Stimulated activated memory B cell treated with anti-CD40 and anti-IgM and Interleukin-4, amounts not matched to agents 10 μg/mL and 1 μg/mL and 100 μg/mL, for 72 hours (primary cell): Measurements from ENCODE around the gene CDK6.

Source experiments
- ATAC-seq: fragments of 150-1000 bp; cut with Tn5 transposase; 2 replicates; pipeline ENCODE4 v1.10.0; 2021
- H3K27ac Mint-ChIP-seq: one replicate; pipeline ENCODE4 v1.8.0; 2022; ENCODE audit warnings: mild to moderate bottlenecking, mixed read lengths
- H3K27me3 Mint-ChIP-seq: one replicate; pipeline ENCODE4 v1.8.0; 2022; ENCODE audit warnings: mixed read lengths
- H3K36me3 Mint-ChIP-seq: one replicate; pipeline ENCODE4 v1.8.0; 2022; ENCODE audit warnings: mixed read lengths
- H3K4me1 Mint-ChIP-seq: one replicate; pipeline ENCODE4 v1.8.0; 2022; ENCODE audit warnings: mixed read lengths
- H3K4me3 Mint-ChIP-seq: one replicate; pipeline ENCODE4 v1.8.0; 2022; ENCODE audit warnings: mild to moderate bottlenecking, moderate library complexity, mixed read lengths
- H3K9me3 Mint-ChIP-seq: one replicate; pipeline ENCODE4 v1.8.0; 2022; ENCODE audit warnings: mixed read lengths

The CDK6 gene

DNA sequence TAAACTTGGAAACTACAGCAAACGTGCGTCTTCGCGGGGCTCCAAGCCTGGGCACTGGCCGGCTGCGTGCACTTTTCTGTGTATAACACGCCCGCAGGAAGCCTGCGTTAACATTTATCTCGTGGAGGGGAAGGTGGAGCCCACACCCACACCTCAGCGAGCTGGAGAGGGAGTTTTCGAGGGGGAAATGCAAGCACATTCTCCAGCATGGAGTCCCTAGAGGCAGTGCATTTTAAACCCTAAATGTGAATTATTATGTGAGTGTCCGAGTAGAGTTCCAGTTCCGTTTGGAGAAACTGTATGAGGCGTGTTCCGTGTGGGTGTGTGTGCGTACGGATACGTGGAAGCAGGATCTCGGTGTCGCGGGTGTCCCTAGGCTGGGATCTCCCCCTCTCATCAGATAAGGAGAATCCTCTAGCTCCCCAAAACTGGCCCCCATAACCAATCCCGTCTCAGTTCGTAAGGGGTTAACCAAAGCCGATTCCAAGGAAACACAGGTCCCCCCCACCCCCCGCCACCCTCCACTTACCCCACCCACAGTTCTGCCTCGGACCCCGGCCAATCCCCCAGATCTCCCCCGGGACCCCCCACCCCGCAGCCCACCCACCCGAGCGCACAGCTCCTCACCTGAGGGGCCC, 403 bp downstream of the CDK6 start:
- peak overlapping the region; percentile 81 for H3K27ac Mint-ChIP-seq
- peak overlapping the region; percentile 83 for H3K4me3 Mint-ChIP-seq
- peaks cover 35% of the 10 kb centered on the region for H3K4me1 Mint-ChIP-seq
- ATAC-seq, result peak; percentile 35
- H3K27me3 Mint-ChIP-seq, result no peaks in the 10 kb centered on the region
- no peaks in the 10 kb centered on the region for H3K36me3 Mint-ChIP-seq
- no peaks in the 10 kb centered on the region for H3K9me3 Mint-ChIP-seq

DNA sequence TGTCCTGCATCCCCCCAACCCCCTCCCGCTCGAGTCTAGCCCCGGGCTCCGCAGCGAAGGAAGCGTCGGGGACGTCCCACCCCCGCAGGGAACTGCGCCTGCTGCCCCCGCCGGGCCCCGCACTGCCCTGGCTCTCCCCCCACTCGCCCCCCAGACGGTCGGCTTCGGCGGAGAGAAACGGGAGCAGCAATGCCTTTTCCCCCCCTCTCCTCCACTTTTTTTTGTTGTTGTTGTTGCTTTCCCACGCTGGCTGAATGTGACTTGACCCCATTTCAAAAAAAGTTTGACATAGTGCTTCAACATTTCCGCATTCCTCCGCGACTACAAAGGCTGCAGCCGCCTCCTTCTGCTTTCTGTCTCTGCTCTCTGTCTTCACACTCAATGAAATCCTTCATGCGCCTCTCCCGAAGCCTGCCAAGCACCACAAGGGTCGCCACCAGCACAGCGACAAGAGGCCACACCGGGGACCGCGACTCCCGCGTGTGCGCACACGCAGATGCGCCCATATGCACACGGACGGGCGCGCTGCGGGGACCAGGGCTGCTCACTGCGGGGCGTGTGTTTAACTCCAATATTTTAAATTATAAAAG, 1.0 kb downstream of the CDK6 start:
- Mint-ChIP-seq H3K27ac (peak overlapping the region; percentile 81), H3K9me3 (no peaks in the 10 kb centered on the region), H3K36me3 (no peaks in the 10 kb centered on the region), H3K4me1 (peaks cover 33% of the 10 kb centered on the region), H3K4me3 (peak overlapping the region; percentile 83), H3K27me3 (no peaks in the 10 kb centered on the region)
- peak; percentile 26 for ATAC-seq

DNA sequence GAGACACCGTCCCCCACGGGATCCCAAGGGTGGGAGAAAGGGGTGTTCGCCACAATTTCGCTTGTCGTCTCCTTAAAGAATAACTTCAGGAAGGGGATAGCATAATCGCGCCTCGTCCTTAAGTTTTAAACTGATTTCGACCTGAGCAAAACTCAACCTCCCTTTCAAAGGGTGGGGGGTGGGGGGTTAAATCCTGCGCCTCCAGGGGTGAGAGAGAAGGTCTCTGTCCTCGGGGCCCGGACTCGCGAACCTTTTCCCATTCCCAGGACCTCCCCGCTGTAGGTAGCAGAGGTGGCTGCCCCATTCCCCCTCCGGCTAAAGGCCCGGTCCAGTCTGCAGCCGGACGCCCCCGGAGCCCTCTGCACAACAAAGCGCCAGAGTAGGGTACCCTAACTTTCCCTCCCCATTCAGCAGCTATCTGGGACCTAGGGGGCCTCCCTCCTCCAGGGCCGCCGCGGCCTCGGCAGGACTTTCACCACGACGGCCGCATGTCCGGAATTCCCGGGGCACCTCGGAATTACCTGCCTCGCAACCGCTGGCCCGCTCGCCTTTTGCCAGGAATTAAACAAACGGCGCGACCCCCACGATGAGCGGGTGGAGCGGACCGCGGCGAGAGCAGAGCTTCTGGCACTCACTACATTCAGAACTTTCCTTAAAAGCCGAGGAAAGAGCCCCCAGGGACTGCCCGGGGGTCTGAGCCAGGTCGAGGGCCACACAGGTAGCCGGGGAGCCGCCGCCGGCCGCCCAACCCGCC, 1.7 kb downstream of the CDK6 start:
- Mint-ChIP-seq H3K4me3 (peak overlapping the region; percentile 83), H3K36me3 (no peaks in the 10 kb centered on the region), H3K9me3 (no peaks in the 10 kb centered on the region), H3K4me1 (peaks cover 28% of the 10 kb centered on the region), H3K27ac (peak overlapping the region; percentile 81), H3K27me3 (no peaks in the 10 kb centered on the region)
- no peak for ATAC-seq

DNA sequence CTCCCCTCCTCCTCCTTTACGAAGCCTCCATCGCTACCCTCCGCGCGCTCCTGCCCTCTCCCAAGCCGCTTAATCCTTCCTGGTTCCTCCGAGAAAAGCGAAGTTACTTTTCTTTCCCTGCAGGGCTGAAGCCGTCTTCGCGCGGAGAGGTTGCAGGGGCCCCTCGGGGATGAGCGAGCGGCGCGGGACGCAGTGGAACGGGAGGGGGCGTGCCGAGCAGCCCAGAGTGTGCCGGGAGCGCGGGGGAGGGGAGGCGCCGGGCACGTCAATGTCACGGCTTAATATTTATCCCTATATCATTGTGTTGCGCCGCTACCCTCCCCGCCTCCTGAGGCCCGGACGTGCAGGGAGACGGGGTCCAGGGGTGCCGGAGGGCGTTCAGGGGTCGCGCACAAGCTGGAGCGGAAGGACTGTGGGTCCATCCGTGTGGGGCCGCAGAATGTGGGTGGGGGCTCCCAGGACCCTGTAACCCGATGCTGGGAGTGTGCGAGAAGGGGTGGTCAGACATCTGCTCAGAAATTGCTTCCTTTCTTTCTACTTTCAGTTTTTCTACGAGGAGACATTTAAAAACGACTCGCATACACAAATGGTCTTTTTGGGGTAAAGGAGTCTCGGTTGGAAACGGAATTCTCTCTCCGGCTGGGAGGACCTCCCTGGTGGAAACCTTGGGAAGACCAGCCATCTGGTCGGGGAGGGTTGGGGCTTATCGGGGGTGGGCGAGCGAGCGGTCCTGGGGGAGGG, 2.4 kb downstream of the CDK6 start:
- H3K4me3 Mint-ChIP-seq, result peak overlapping the region; percentile 83
- H3K4me1 Mint-ChIP-seq, result peaks cover 28% of the 10 kb centered on the region
- no peaks in the 10 kb centered on the region for H3K9me3 Mint-ChIP-seq
- H3K36me3 Mint-ChIP-seq, result no peaks in the 10 kb centered on the region
- H3K27me3 Mint-ChIP-seq, result no peaks in the 10 kb centered on the region
- H3K27ac Mint-ChIP-seq, result peak overlapping the region; percentile 81
- peak; percentile 69 for ATAC-seq

DNA sequence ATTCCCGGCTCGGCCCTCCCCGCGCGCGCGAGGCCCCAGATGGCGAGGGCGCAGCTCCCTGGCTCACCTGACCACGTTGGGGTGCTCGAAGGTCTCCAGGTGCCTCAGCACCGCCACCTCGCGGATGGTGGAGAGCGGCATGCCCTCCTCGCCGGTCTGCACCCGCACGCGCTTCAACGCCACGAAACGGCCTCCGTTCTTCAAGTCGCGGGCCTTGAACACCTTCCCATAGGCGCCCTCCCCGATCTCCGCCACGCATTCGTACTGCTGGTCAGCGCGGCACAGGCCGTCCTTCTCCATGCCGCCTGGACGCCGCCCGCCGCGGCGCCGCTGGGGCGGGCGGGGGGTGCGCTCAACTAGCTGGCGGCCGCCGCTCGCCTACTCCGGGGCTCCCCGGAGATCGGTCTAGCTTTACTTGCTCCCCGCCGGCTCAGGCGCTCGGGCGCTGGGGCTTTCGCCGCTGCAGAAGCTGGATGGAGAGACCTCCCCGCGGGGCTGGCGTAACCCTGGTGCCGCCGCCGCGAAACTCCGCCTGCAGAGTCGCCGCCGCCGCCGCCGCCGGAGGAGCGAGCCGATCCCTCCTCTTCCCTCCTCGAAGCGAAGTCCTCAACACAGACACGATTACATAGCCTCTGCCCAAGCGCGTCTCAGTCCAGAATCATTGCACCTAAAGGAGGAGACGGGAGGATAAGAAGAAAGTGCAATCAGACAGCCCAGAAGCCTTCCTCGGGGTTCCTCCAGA, 3.2 kb downstream of the CDK6 start:
- Mint-ChIP-seq H3K27me3 (no peaks in the 10 kb centered on the region), H3K36me3 (no peaks in the 10 kb centered on the region), H3K4me1 (peaks cover 28% of the 10 kb centered on the region), H3K4me3 (peak overlapping the region; percentile 83), H3K27ac (peak overlapping the region; percentile 81), H3K9me3 (no peaks in the 10 kb centered on the region)
- ATAC-seq, result peak; percentile 86

DNA sequence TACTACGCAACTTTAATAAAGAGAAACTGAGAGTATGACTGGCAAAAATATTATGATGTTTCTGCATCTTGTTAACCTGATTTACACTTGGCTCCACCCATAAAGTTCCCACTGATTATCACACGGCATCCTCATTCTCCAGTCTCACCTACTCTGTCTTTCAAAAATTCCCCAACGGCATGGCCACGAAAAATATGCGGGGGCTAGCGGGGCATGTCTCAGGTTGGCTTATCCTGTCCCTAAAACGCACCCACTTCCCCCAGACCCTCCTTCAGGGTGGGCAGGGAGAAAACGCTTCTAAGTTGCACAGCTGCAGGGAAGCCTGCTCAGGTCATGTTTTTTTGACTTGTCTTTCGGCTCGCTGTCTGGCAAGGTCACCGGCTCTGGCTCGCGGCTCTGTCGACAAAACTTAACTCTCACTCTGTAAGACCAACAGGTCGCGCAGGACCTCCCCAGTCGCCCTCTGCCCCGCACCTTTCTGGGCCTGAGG, 3.8 kb downstream of the CDK6 start:
- H3K4me1 Mint-ChIP-seq, result peaks cover 28% of the 10 kb centered on the region
- peak; percentile 5 for ATAC-seq
- no peaks in the 10 kb centered on the region for H3K36me3 Mint-ChIP-seq
- no peaks in the 10 kb centered on the region for H3K27me3 Mint-ChIP-seq
- H3K27ac Mint-ChIP-seq, result peak overlapping the region; percentile 81
- H3K4me3 Mint-ChIP-seq, result peak overlapping the region; percentile 83
- no peaks in the 10 kb centered on the region for H3K9me3 Mint-ChIP-seq

DNA sequence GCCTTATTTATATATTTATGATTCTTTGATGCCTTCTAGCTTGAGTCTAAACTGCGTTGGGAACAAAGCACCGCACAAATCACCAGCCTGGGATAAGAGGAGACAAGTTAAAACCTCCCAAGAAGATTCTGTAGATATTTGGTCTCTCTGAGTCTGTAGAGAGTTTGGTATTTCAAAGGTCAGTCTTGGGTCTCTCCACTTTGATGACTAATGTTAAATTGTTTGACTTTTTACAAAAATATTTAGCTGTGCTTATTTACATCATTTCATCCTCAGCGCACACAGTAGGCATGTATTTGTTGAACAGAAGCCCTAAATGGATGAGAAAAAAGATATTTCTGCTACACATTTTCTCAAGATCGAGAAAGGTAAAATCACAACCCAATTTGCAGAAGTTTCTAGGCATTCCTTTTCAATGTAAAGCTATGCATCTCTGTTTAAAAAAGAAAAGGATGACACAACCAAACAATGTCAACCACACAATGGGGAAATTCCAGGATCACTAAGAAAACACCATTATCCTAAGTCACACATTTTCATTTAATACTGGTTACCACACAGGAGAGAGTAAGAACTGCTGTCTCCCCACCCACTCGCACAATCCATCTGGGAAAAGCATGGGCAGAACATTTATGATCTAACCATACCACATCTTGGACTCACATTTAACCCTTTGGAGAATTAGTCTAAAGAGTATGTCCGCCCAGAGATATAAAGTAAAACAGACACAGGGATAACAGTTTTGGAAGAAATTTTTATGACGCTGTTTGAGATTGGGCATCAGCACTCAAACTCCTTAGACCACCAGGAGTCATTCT, 4.4 kb downstream of the CDK6 start:
- Mint-ChIP-seq H3K36me3 (no peaks in the 10 kb centered on the region), H3K9me3 (no peaks in the 10 kb centered on the region), H3K4me1 (peaks cover 24% of the 10 kb centered on the region), H3K27me3 (no peaks in the 10 kb centered on the region), H3K27ac (peak overlapping the region; percentile 81), H3K4me3 (peak overlapping the region; percentile 83)
- no peak for ATAC-seq

DNA sequence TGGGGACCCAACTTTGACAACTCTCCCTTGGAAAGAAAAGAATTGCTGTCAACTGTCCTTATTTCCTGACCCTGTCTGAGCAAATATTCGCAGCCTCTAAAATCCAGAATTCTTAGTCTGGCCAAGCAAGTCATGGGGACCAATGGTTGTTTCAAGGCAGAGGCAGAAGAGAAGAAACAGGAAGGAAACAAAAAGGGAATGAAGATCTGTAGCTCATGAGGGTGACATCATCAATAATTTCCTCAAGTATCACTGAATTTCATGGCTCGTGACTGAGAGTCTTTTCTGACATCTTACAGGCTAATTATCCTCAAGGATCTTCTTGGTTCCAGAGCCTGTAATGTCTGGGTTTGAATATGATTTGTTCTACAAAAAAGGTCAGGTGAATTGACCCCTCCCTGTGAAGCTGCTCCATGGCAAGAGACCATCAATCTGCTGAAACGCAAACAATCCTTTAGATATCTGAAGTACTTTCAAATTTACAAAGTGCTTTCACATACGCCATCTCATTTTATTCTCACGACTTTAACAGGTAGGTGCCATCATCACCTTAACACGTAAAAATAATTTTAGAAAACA, 5.8 kb downstream of the CDK6 start:
- Mint-ChIP-seq H3K4me1 (peaks cover 28% of the 10 kb centered on the region), H3K27me3 (no peaks in the 10 kb centered on the region), H3K9me3 (no peaks in the 10 kb centered on the region), H3K27ac (no peak overlapping the region), H3K36me3 (no peaks in the 10 kb centered on the region), H3K4me3 (no peak overlapping the region)
- no peak for ATAC-seq

DNA sequence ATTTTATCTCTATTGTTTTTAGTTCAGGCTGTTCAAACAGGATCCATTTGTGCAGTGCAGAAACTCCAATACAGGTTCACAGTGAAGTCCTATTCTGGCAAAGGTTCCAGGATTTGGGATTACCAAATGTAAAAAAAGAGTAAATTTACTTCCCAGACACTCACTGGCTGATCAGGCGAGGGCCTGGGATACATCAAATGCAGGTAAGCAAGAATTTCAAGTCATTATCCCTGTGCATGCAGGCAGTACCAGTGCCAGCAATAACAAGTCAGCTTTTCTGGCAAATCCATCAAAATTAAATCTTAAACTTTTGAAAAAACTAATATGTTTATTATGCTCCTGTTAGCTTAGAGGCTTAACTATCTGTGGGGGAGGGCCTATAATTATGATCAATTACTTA, 6.3 kb downstream of the CDK6 start:
- Mint-ChIP-seq H3K27me3 (no peaks in the 10 kb centered on the region), H3K4me3 (no peak overlapping the region), H3K27ac (no peak overlapping the region), H3K9me3 (no peaks in the 10 kb centered on the region), H3K36me3 (no peaks in the 10 kb centered on the region), H3K4me1 (peaks cover 30% of the 10 kb centered on the region)
- no peak for ATAC-seq

DNA sequence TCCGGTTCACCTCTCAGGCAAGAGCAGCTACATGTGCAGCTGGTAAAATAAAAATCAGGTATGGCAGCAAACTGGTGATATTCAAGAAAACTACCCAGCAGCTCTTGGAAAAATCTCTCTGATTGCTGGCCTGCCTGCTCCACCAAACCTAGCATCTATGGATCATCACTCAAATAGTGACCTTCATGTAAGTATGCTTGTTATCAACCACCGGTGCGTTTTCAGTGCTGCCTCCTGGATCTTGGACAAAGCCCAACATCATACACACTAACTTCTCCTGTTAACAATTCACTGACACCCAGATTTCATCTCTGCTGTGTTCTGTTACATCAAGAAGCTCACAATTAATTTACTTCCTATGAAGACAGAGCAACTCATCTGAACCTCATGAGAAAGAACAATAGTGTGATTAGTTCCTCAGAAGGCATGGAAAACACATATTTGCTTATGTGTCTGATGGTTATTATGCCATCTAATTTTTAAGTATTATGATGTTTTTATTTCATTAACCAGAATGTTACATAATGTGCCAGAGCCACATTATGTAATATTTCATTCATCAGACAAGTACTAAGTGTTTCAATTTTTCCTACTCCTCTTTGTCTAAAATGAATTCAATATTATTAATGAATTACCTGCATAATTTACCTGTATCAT, 8.8 kb downstream of the CDK6 start:
- Mint-ChIP-seq H3K27ac (no peak overlapping the region), H3K27me3 (no peaks in the 10 kb centered on the region), H3K9me3 (no peaks in the 10 kb centered on the region), H3K4me1 (peaks cover 31% of the 10 kb centered on the region), H3K4me3 (no peak overlapping the region), H3K36me3 (no peaks in the 10 kb centered on the region)
- no peak for ATAC-seq

DNA sequence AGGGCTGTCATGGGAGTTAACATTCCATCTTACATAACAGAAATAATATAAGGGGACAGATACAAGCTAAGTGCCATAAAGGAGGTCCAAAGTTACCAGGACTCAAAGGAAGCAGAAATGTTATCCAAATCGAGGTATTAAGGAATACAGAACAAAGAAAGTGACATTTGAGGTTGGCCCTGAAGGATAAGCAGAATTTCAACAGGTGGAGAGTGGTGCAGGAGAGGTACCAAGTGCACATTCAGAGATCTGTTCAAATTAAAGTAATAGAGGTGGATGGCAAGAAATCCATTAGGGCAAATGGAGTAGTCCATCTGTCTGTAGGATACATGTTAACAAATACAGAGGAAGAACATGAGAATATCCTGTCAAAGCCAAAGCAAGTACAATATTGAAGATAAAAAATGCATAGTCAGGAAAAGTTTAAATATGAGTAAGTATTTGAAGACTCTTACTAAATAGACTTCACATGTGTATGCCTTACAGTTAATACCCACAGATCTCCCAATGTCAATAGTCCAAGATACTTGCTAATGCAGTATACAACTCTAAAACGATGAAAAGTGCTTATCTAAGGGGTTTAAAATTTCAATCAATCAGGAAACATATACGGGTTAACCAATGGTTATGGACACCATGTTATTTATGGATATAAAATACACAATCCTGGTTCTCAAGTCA, 10.0 kb downstream of the CDK6 start:
- no peaks in the 10 kb centered on the region for H3K36me3 Mint-ChIP-seq
- no peak overlapping the region for H3K27ac Mint-ChIP-seq
- no peaks in the 10 kb centered on the region for H3K9me3 Mint-ChIP-seq
- ATAC-seq, result no peak
- no peaks in the 10 kb centered on the region for H3K27me3 Mint-ChIP-seq
- peaks cover 21% of the 10 kb centered on the region for H3K4me1 Mint-ChIP-seq
- no peak overlapping the region for H3K4me3 Mint-ChIP-seq

DNA sequence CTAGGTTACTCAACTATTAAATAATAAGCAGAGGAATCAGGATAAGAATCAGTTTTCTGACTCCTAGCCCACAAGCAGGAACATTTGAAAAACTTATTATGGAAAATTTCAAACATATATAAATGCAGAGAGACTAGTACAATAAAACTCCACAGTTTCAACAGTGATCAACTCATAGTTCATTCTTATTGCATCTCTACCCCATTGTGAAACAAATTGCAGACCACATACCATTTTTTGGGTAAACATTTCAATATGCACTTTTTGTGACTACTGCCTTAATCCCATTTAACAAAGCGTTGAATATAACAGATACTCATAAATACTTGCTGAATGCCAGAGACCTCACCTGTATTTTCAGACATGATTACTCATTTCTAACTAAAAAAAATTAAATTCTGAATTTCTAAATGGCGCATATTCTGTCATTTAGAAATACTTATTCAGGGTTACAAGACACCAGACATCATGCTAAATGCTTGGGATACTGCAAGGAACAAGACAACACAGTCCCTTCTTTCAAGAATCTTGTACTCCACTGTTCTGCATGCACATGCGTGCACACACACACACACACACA, 11.4 kb downstream of the CDK6 start:
- H3K27me3 Mint-ChIP-seq, result no peaks in the 10 kb centered on the region
- H3K4me3 Mint-ChIP-seq, result no peak overlapping the region
- H3K9me3 Mint-ChIP-seq, result peaks cover 4% of the 10 kb centered on the region
- H3K4me1 Mint-ChIP-seq, result peaks cover 25% of the 10 kb centered on the region
- peaks cover 5% of the 10 kb centered on the region for H3K36me3 Mint-ChIP-seq
- ATAC-seq, result no peak
- H3K27ac Mint-ChIP-seq, result no peak overlapping the region

DNA sequence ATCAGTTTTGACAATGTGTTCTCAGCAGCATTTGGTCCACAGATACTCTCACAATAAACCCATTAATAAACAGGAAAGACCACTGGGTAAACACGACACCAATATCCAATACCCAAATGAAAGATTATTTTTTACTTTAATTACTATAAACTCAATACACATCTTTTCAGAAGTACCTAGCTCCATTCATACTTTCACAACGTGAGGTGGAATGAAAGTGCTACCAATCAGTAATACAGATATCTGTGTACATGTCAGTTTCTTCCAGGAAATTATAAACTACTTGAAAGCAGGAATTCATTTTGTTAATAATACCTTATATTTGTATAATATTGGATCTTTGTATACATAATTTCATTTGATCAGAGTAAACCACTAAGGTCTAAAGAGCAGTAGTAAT, 11.9 kb downstream of the CDK6 start:
- H3K36me3 Mint-ChIP-seq, result peaks cover 10% of the 10 kb centered on the region
- peaks cover 31% of the 10 kb centered on the region for H3K4me1 Mint-ChIP-seq

More for the DNA sequence above, 11.9 kb downstream of the CDK6 start:
- no peaks in the 10 kb centered on the region for H3K27me3 Mint-ChIP-seq
- H3K4me3 Mint-ChIP-seq, result no peak overlapping the region
- H3K27ac Mint-ChIP-seq, result no peak overlapping the region
- ATAC-seq, result no peak
- peaks cover 9% of the 10 kb centered on the region for H3K9me3 Mint-ChIP-seq
